Endometrial microvascular endothelial cells (primary cell): Measurements from ENCODE around the gene PGC. TPM values are rescaled to one million over a fixed set of nuclear protein-coding genes. Genes with fewer than 3 reads are reported as not detected.

ENCODE experiments used
- in situ Hi-C: cut with HindIII; loops from 2 replicates; pipeline ENCODE4 v1.10.0; 2017; ENCODE audit warnings: low sequenced_read_pairs, low pct_unique_long_range_greater_than_20kb; ENCODE audit errors: inconsistent ontology term
- total RNA-seq: library from RNA; depleted of rRNA; stranded (reverse); fragments of >200 nt; gene quantifications from one replicate; pipeline ENCODE4 v1.2.3, GENCODE V29; 2015; ENCODE audit errors: inconsistent ontology term

PGC gene
- total RNA-seq, 1 donor from 2014 or later: not detected

DNA sequence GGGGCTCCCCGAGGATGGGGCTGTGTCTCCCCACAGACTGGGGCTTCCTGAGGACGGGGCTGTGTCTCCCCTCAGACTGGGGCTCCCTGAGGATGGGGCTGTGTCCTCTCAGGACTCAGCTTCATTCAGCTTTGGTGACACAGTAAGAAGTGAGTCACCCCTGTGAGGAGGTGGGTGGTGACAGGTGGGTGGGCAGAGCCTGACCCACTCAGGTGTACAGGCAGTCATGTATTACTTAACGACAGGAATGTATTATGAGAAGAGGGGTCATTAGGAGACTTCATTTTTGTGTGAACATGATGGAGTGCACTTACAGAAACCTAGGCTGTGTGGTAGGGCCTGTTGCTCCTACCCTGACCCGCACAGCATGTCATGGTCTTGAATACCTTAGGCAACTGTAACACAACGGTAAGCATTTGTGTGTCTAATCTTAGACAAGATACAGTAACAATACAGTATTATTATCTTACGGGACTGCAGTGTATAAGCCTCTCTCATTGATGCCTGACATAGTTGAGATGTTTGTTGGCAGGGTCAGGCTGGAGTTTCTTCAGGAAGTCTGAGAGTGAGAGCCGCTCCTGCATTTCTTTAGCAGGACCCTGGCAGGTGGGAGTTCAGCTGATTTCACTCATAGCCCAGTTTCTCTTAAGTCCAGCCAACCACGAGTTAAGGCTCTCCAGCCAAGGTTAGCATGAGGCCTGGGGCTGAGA lies 10.9 kb upstream of the PGC start:
- in situ Hi-C loops: no loop called here

DNA sequence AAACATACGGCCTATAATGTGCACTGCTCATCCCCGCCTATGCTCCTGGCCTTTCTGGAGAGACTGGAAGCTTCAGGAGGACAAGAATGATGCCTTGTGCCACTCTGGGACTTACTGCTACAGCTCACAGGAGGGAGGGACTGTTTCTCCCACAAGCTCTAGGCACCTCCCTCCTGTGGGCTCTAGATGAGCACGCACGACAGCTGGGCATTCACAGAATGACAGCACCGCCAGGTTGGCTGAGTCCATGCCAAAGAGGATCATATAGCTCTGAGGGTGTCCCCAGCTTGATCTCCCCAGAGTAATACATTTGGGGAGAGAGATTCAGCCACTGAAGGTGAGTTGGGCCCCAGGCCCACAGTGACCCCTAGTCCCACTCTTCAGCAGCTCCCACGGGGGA lies 10.1 kb upstream of the PGC start:
- in situ Hi-C loops: no loop called here

DNA sequence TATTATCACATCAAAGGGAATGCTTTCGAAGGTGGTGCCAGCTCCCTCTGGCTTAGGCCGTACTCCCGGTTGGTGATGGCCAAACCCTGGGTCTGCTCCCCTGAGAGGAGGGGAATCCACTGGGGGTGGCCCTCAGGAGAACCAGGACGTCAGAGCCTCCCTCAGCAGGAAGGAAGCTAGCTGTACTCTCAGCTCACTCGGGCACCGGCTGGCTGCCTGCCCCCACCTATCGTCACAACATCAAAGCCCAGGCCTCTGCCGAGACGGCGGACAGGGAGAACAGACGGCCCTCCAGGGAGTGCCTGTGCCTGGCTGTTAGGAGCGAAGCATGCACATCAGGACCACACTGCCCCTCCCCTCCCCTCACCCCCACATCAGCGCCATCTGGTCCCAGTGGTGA lies 9.2 kb upstream of the PGC start:
- in situ Hi-C loops: no loop called here

DNA sequence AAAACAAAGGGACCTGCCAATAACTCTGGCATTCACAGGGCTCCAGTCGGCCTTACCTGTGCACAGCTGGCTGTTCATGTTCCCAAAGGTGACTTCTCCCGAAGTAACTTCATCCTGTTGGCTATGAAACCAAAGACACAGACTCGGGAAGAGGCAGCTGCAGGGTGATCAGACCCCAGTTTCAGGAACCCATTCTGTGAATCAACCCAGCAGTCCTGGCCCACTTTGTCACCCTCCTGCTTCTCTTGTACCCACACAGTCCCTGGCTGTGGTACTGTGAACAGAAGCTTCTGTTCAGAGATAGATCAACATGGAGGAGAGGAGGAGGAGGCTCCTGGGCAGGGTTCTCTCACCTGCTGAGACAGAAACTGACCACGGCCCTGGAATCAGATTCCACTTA lies 8.7 kb upstream of the PGC start:
- in situ Hi-C loops: no loop called here

DNA sequence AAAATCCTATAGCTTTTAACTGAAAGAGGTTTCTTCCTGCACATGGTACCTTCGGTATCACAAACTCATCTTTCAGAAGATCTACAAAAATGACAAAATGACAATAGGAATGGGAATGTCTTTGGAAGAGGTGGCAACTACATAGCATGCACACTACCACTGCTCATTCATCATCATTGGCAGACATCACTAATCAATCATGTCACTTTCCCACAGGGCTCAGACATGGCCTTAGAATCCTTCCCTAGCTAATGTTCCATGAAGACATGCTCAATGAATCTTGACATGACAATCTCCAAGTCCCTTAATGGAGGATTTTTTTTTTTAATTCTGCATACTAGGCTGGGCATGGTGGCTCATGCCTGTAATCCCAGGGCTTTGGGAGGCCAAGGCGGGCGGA lies 3.2 kb upstream of the PGC start:
- in situ Hi-C loops: no loop called here

DNA sequence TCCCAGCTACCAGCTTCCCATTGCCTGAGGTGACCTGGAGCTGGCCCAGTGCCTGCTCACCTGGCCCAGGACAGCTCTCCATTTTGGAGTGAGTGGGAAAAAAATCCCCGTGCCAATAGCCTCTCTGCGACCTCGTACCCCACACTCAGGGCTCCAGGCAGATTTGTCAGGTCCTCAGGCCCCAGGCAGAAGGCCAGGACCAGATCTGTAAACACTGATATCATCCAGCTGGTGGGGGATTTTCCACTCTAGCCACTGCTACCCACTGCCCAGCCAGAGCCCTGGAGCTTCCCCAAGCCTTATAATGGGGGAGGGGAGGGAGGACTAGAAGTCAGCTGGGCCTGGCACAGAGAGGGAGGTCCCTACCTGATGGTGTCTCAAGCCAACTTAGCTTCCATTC lies 1.3 kb upstream of the PGC start:
- in situ Hi-C loops: no loop called here

DNA sequence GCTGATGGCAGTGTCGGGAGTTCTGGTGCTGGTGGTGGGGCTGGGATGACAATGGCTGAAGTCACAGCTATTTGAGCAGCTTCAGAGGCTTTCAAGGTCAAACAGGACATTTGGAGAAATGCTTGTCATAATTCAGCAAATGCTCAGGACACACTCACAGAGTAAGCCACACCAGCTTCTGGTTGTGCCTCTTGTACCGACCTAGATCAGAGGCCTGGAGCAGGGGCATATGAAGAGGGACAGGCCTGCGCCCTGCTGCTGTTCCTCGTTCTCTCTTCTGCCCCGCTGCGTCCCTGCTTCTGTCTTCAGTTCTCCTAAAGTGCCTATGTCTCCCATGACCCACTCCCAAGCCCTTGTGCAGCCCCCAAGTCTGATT lies 893 bp upstream of the PGC start:
- in situ Hi-C loops: no loop called here

DNA sequence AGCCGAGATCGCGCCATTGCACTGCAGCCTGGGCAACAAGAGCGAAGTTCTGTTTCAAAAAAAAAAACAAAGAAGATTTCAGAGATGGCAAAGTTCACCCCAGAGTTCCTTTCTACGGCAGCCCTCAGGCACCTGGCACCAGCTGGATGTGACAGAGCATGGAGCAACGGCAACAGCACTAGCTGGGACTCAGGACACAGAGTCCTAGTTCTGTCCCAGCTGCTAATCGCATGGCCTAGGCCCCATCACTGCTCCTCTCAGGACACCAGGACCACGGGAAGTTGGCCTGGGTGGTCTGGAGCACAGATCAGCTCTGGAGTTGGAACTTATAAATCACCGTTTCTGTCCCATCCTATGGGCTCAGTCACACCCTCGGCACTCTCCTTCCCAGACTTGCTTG lies 1.1 kb downstream of the PGC start:
- in situ Hi-C loops: no loop called here

DNA sequence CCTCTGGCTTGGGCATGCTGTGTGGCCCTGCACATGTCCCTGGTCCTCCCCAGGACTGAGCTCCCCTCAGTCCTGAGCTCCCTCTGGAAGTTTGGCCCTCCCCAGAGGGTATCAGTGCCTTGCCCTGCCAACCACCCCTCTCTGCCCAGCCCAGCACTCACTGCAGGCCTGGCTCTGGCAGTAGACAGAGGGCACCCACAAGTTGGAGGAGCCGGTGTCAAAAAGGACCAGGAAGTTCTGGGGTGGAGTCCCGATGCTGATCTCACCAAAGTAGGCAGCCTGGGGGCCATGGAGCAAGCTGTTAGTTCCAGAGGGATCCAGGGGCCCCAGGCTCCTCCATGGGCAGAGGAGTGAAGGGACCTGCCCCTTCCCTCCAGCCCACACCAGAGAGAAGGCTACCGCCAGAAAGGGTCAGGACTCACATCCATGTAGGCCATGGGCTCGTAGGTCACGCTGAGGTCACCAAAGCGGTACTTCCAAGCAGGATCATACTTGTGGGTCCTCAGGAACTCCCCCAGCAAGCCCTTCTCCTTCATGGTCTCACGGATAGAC lies 2.9 kb downstream of the PGC start:
- in situ Hi-C loops: no loop called here

DNA sequence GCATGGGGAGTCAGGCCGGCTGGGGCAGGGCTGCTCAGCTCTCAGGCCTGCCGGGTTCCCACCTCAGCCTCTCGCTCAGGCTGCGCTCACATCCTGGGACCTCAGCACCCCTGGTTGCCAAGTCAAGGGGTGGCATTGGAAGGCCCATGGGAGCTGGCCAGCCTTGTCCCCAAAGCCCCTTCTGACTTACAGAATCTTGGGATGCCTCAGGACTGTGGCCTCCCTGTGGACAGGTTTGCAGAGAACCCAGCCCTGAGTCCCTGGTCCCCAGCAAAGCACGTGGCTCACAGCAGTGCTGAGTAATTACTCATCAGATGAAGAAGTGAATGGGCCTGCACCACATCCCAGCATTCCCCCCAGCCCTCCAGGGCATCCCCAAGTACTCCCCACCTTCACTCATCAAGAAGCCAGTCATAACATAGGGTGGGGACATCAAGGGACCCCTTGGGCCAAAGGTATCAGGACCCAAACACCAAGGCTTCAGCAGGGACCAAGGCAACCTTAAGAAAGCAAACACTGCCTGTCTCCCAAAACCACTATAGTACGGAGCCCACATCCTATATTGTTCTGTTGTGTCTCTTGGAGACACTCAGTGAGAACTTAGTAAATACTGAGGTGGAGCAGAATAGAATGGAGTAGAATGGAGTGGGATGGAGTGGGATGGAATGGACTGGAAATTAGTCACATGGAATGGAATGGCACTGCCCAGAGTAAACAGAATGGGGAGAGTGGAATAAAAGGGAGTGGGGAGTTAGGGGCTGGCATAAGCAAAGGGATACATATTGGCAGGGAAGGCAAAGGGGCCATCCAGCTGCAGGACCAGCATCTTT lies 3.6 kb downstream of the PGC start:
- in situ Hi-C loops: no loop called here

DNA sequence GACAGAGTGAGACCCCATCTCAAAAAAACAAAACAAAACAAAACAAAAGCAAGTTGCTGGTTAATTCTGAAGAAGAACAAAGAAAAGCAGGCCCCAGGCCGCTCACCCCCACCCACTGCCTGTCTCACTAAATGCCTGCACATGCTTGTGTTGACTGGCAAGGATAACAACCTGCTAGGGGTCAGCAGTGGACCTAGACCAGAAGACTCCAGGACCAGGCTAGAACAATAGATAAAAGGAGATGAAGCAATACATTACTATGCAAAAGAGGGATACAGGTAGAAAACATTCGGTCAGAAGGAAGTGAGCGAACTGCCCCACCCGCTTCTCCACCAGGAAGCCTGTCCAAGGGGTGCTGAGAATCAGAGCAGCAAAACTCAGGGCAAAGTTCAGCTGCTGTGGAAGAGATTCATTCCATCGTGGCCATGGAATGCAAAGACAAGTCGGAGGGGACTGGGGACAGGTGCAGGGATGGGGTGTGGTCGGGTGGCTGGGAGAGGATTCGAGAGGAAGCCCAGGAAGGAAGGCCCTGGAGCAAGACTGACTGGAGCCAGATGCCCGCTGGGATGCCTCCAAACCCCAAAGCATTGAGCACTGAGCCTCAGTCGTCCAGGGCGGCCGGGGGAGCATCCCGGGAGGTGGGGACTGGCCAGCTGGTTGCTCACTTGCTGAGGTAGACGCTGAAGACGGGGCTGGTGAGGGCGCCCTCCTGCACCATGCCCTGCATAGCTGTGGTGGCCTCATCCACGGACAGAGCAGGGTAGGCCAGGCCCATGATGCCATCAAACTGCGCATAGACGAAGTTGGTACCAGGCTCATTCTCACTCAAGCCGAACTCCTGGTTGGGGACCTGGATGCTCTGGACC lies 5.3 kb downstream of the PGC start:
- in situ Hi-C loops: no loop called here

DNA sequence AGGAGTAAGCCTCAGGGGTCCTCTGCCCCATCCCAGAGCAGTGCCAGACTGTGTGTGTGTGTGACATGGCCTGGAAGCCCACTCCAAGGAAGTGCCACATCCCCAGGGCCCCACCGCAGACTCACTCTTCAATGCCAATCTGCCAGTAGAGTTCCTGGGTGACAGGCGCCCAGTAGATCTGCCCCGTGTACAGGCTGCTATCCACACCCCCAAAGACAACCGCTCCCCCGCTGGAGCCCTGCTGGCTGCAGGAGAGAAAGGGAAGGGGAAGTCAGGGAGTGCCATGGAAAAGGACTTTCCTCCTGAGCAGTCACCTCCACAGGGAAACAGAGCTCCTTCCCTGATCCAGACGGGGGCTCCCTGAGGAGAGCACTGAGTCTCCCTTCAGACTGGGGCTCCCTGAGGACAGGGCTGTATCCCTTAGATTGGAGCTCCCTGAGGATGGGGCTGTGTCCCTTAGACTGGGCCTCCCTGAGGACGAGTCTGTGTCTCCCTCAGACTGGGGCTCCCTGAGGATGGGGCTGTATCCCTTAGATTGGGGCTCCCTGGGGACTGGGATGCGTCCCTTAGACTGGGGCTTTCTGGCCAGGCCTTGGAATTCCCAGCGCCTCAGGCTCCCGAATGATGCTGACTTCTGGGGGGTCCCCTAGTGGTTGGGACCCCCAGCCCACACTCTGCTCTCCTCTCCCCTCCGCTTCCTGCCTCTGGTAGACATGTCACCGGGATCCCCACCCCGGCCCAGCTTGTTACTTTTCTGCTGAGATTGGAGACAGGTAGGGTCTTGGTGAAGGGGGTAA lies 6.6 kb downstream of the PGC start:
- in situ Hi-C loops: no loop called here

DNA sequence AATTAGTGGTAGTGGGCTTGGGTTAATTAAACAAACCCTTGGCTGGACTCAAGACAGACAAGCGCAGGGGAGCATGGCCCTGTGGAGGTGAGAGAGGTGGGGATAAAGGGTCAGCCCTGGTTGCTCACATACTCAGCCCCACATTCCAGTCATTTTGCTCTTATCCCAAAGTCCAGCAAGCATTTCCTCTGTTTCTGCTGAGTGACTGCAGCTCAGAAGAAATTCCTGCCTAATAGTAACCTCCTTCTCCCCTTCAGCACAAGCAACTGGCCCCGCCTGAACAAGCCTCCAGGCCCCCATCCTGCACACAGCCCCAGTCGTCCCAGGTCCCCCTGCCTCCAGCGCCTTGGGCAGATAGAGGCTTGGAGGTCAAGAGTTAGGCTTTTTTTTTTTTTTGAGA lies 8.2 kb downstream of the PGC start:
- in situ Hi-C loops: no loop called here

DNA sequence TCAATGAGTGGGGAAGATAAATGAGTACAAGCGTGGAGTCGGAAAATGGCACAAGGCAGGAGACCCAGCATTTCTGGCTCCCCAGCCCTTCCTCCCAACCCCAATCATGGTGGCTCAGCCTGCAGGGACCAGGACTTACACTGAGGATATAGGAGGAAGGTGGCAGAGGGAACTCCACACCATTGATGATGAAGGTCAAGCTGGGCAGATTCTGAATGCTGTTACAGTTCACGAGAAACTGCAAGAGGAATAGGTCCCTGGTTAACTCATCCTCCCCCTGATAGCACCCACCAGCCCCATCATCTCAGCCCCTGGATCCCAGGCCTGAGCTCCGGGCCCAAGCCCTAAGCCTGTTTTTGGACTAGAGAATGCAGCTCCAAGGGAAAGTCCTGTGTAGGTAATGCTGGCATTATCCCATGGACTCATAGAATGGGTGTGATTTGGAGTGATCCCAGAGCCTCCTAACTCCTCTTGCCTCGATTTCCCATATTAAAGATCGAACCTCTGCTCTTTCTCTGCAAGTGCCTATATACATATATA lies 9.5 kb downstream of the PGC start:
- in situ Hi-C loops: no loop called here

DNA sequence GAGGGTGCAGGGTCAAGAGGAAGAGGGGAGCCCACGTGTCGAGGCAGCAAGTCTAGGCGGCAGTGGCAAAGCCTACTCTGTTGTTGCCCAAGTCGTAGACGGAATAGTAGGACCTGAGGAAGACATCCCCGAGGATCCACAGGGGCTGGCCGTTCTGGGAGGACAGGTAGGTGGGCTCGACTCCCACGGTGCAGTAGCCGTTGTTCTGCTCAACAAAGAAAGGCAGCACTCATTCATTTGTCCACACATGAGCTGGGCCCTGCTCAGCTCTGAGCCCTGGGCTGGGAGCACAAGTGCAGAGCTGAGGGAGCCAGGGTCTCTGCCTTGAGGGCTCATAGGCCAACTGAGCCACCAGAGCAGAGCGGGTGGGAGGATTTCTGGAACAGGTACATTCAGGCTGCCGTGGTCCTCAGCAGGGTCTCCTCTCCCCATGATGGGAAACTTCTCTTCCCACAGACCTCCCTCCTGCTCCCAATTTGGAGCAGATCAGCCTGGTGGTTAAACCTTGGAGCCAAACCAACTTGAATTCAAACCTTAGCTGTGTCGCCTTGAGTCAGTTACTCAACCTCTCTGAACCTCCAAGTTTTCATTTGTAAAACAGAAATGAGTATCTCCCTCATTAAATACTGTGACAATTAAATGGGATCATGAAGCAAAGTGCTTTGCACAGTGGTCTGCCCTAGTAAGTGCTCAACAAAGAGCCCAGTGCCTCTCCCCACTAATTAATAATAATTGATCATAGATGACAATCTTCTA lies 10.2 kb downstream of the PGC start:
- in situ Hi-C loops: no loop called here

DNA sequence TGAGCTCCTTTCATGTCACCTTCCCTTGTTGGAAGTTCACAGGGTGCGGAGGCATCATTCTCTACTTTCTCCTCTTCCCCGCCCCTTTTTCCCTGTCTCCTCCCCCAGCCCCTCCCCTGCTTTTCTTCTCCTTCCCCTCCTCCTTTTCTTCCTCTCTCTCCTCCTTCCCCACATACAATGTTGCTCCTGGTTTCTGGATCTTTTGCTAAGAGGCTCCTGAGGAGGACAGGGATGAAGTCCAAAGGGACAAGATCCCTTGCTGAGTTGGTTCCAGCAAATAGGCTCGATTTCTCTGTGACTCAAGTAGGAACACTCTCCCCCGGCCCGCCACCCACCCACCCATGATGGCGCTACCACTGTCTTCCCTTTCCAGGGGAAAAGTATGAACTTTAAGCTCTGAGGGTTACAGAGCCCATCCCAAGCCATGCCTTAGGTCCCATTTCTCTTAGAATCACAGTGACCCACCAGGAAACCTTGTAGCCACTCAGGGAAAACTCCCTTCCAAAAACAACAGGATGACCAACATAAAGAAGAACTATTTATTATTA lies 10.9 kb downstream of the PGC start:
- in situ Hi-C loops: no loop called here

DNA sequence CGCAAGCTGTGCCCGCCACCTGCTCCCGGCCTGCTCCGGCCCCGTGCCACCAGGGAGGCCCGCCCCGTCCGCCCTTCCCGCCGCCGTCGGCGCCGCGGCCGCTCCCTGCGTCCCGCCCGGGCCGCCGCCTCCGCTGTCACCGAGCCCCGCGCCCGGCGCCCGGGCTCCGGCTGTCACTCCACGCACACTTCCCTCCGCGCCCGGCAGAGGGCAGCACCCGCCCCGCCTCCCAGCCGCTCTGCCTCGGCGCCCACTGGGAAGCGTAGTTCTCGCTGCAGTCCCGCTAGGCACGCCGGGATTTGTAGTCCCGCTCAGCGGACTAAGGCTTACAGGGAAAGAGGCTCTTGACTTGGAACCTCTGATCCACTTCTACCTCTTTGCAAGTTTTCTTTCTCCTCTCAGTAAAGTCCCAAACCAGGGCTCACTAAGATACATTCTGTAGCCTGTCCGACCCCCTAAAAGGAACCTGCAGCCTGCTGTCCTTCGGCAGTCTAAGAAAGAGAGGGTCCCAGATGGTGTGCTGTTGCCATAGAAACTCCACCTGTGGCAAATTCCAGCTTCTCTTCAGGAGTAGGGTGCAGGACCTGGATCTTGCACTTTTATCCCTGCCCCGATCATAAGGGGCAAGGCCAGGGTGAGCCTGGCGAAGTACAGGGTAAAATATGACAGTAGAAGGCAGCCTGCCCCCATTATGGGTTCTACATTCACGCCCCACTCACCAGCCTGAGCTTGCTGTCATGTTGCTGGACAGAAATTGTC lies 11.6 kb downstream of the PGC start, which contains the start of gene TFEB:
Gene TFEB (minus strand): TSS at position 182 of the 759 bp plus-strand sequence. CDS start 44,395 bp downstream, outside the sequence.
- in situ Hi-C loops: no loop called here
